ENCODE measurements around the gene PHYHIPL. TPM values are rescaled to one million over a fixed set of nuclear protein-coding genes. Genes with fewer than 3 reads are reported as not detected.
A peak's percentile ranks its signal among the peaks of the same experiment; 100 is the strongest.

PHYHIPL gene
- total and polyA plus RNA-seq, 2 of the 4 experiments (the other 2 are of a cell fraction), result not detected

DNA sequence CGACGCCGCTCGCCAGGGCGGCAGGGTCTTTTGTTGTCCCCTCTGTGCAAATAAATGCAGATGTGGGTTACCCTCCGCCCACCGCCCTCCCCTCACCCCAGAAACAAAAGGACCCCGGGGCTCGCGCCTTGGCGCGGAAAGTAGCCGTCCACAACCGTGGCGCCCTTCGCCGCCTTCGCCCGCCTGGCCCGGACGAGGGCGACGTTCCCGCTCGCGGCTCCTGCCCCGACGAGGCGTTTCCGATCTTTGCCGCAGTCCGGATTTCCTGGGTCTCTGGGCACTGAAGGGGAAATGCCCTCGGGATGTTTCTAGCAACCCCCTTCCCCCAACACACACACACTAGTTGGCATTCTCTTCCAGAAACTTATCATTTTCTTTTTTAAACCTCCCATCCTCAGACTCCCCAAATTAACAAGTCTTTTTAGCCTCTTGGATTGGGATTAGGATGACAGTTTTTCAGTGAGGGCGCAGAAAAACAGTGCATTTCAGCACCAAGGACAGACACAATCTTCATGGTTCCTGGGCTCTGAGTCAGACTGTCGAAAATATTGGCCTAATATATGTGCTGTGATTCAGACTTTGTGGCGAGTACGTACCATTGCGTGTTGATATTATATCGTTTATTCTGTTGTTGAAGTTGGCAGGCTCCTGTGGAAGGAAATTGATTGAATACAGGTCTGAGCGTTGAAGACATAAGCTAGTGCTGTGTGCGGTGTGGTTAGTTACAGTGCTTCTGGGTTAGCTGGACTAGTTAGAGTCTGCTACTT, 771 bp downstream of the PHYHIPL start:
- H2AFZ ChIP-seq (replicated peaks; ENCODE audit: low read length, poor library complexity), result no peak overlapping the region
- no peak overlapping the region for H4K91ac ChIP-seq (ENCODE audit: insufficient read depth, low read depth, low read length)
- H2BK120ac ChIP-seq (ENCODE audit: low read depth, low read length), result no peak overlapping the region
- no peaks in the 10 kb centered on the region for H3K4me1 ChIP-seq (ENCODE audit: control insufficient read depth, insufficient read depth, low read length)
- 5% methylated on average over 17 of the region's 41 CpGs; no CpG with 5 or more reads in 1 of the 2 experiments for WGBS, 2 experiments (ENCODE audit: extremely low coverage in 2 of 2, insufficient read length in 1 of 2)
- H2AK5ac ChIP-seq (ENCODE audit: low read depth, low read length), result no peak overlapping the region
- dilution Hi-C loops (cut with HindIII; ENCODE audit: low sequenced_read_pairs, unreplicated experiment), result no loop called here
- intact Hi-C loops (cut with micrococcal nuclease), result no loop called here
- in situ Hi-C loops (cut with MboI; ENCODE audit: low sequenced_read_pairs), result loop anchor here (10.0 kb wide), 1 partner anchor 392 kb away; no protein-coding TSS in a partner anchor
- POLR2A ChIA-PET (ENCODE audit: unreplicated experiment), result no interaction called here
- no peak overlapping the region for H3K9ac ChIP-seq (ENCODE audit: low read depth, low read length)
- DNase-seq, result peak; percentile 79
- no peak overlapping the region for H3K56ac ChIP-seq (ENCODE audit: extremely low read depth, insufficient read depth, low read length)
- H3K79me1 ChIP-seq (ENCODE audit: low read depth in 1 of 2, low read length in 2 of 2), result no peaks in the 10 kb centered on the region
- H4K20me1 ChIP-seq (ENCODE audit: insufficient read depth, low read length), result no peaks in the 10 kb centered on the region
- H3K14ac ChIP-seq (replicated peaks; ENCODE audit: low read depth, low read length), result no peak overlapping the region
- no peak overlapping the region for H4K8ac ChIP-seq (ENCODE audit: low read depth in 2 of 2, low read length in 2 of 2)
- no peak overlapping the region for H3K18ac ChIP-seq (ENCODE audit: low read depth, low read length)
- no peak overlapping the region for H2AK9ac ChIP-seq (replicated peaks; ENCODE audit: low read depth, low read length, poor library complexity)
- H3K4me3 ChIP-seq (ENCODE audit: insufficient read depth, low read depth, low read length), result no peak overlapping the region
- H4K5ac ChIP-seq (ENCODE audit: low read depth, low read length), result no peak overlapping the region
- no peaks in the 10 kb centered on the region for H3K9me3 ChIP-seq (ENCODE audit: control insufficient read depth, insufficient read depth, low read length)
- peaks cover 18% of the 10 kb centered on the region for H3K27me3 ChIP-seq (ENCODE audit: control insufficient read depth, insufficient read depth, low read length)
- ATAC-seq (ENCODE audit: low read depth), result peak; percentile 98
- H3K27ac ChIP-seq (ENCODE audit: insufficient read depth, low read length), result no peak overlapping the region
- CTCF ChIA-PET, result interaction anchor here (0.6 kb wide), 1 partner anchor 25 kb away, joined by 3 read pairs; no protein-coding TSS in a partner anchor
- no TSS peak for BruUV-seq (replicated peaks)
- no peak overlapping the region for H2BK5ac ChIP-seq (ENCODE audit: low read depth, low read length, poor library complexity, severe bottlenecking)
- H3K4ac ChIP-seq (ENCODE audit: low read depth, low read length), result no peak overlapping the region
- H2BK20ac ChIP-seq (ENCODE audit: low read depth, low read length), result no peak overlapping the region
- H3K4me2 ChIP-seq (ENCODE audit: low read depth, low read length), result no peak overlapping the region
- H3K9me1 ChIP-seq (ENCODE audit: insufficient read depth, low read length), result no peaks in the 10 kb centered on the region
- H2BK15ac ChIP-seq (ENCODE audit: low read depth, low read length), result no peak overlapping the region
- TF ChIP-seq NFE2L2 (IDR thresholded peaks at IDR 0.05; ENCODE audit: low read depth, low read length) (no peak), RFX5 (IDR thresholded peaks at IDR 0.05; ENCODE audit: low read depth, low read length) (no peak), FOS (IDR thresholded peaks at IDR 0.05; ENCODE audit: low read depth, low read length) (peak; percentile 41; the same call in 1 of the 2 replicates), CHD1 (IDR thresholded peaks at IDR 0.05; ENCODE audit: low read depth, low read length) (no peak)
- TF ChIP-seq, protein P1, sequence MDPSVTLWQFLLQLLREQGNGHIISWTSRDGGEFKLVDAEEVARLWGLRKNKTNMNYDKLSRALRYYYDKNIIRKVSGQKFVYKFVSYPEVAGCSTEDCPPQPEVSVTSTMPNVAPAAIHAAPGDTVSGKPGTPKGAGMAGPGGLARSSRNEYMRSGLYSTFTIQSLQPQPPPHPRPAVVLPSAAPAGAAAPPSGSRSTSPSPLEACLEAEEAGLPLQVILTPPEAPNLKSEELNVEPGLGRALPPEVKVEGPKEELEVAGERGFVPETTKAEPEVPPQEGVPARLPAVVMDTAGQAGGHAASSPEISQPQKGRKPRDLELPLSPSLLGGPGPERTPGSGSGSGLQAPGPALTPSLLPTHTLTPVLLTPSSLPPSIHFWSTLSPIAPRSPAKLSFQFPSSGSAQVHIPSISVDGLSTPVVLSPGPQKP (IDR thresholded peaks at IDR 0.05; ENCODE audit: borderline replicate concordance, low read depth, low read length), result no peak
- H3K23ac ChIP-seq (ENCODE audit: low read depth, low read length), result no peak overlapping the region
- H3K36me3 ChIP-seq (ENCODE audit: control insufficient read depth, insufficient read depth, low read length), result no peaks in the 10 kb centered on the region
